AG04450 (cell line): Measurements from ENCODE around the gene WDPCP. TPM values are rescaled to one million over a fixed set of nuclear protein-coding genes. Genes with fewer than 3 reads are reported as not detected.

ENCODE experiments used
- CTCF ChIA-PET: fragments of 300-600, 350-600 bp; formaldehyde crosslinking; extraction: SDS; loops from one replicate; lab custom pipeline; 2022; ENCODE audit warnings: antibody characterized with exemption, inconsistent platforms; lab: Charles Lee
- POLR2A ChIA-PET: fragments of 350-600 bp; formaldehyde crosslinking; extraction: SDS; loops from one replicate; lab custom pipeline; 2021; ENCODE audit warnings: antibody characterized with exemption, inconsistent platforms; lab: Yijun Ruan, JAX
- DNase-seq: peaks from one replicate; pipeline ENCODE4 v3.0.0-alpha.2; 2011; ENCODE audit warnings: low read depth, low spot score
- H3K27ac ChIP-seq: one replicate; pipeline ENCODE4 v1.5.1; 2012; ENCODE audit warnings: low read depth, low read length, control low read depth
- H3K27me3 ChIP-seq: one replicate; pipeline ENCODE4 v1.6.0; 2012; ENCODE audit warnings: low read length; ENCODE audit not compliant: control insufficient read depth, insufficient read depth
- H3K4me3 ChIP-seq: 2 replicates; pipeline ENCODE4 v1.5.1; 2011; ENCODE audit warnings: mild to moderate bottlenecking, low read depth, low read length, control low read depth
- H3K9me3 ChIP-seq: 2 replicates; pipeline ENCODE4 v1.5.1; 2012; ENCODE audit warnings: low read length; ENCODE audit not compliant: control insufficient read depth, insufficient read depth
- polyA plus RNA-seq: library from polyadenylated mRNA; depleted of rRNA; stranded (reverse); fragments of >200 nt; gene quantifications from 2 replicates; pipeline ENCODE4 v1.2.3, GENCODE V29; 2011
- TF ChIP-seq, protein P1 (sequence below): IDR thresholded peaks from 2 replicates; pipeline ENCODE4 v1.5.1; 2011; ENCODE audit warnings: low read depth, low read length, control low read depth, inconsistent platforms

The WDPCP gene
- polyA plus RNA-seq, 1 experiment = 4.7 TPM

DNA sequence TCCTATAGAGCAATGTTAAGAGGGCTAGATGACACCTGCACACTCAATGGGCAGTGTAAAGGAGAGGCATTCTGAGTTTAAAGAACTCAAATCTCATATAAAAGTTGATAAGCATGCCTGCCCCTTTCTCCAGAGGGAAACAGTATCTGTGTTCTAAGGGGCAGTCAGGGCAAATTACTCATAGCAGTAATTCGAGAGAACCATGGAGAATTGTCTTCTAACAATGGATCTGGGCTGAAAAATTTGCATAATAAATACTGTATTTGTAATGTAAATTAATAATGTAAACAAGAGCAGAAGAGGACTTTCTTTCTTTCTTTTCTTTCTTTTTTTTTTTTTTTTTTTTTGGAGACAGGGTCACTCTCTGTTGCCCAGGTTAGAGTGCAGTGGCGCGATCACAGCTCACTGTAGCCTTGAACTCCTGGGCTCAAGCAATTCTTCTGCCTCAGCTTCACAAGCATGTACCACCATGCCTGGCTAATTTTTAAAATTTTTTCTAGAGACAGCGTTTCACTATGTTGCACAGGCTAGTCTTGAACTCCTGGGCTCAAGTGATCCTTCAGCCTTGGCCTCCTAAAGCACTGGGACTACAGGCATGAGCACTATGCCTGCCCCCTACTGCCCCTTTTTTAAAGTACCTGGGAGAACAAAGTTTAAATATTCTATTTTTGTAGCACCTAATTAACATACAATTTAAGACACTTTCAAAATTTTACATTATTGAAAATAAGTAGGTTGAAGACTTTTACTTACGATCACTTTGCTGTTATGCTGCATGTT lies 467.0 kb downstream of the WDPCP start:
- Histone ChIP-seq H3K9me3 (no peaks in the 10 kb centered on the region), H3K27me3 (no peaks in the 10 kb centered on the region), H3K4me3 (no peak overlapping the region), H3K27ac (no peak overlapping the region)
- POLR2A ChIA-PET = no interaction called here
- CTCF ChIA-PET = interaction anchor here (0.9 kb wide), 1 partner anchor 51 kb away, joined by 3 read pairs; no protein-coding TSS in a partner anchor
- no peak for DNase-seq
- TF ChIP-seq, protein P1, sequence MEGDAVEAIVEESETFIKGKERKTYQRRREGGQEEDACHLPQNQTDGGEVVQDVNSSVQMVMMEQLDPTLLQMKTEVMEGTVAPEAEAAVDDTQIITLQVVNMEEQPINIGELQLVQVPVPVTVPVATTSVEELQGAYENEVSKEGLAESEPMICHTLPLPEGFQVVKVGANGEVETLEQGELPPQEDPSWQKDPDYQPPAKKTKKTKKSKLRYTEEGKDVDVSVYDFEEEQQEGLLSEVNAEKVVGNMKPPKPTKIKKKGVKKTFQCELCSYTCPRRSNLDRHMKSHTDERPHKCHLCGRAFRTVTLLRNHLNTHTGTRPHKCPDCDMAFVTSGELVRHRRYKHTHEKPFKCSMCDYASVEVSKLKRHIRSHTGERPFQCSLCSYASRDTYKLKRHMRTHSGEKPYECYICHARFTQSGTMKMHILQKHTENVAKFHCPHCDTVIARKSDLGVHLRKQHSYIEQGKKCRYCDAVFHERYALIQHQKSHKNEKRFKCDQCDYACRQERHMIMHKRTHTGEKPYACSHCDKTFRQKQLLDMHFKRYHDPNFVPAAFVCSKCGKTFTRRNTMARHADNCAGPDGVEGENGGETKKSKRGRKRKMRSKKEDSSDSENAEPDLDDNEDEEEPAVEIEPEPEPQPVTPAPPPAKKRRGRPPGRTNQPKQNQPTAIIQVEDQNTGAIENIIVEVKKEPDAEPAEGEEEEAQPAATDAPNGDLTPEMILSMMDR = no peak

DNA sequence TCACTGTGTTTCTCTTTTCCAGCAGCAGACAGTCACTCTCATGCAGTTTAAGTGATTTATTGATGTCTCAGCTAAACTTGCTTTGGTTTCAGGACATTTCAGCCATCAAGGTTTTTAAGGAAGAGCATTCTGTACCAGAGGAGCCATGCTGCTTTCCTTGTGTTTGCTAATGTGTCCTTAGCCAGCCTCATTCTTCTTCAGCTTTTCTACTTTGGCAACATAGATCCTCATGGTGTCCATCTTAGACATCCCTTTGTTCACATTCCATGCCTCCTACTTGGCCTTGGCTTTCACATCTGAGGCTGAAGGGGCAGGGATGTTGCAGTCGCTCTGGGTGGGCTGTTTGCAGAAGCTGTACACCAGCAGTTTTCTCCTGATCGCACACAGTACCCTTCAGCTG lies 469.5 kb downstream of the WDPCP start:
- Histone ChIP-seq H3K27ac (no peak overlapping the region), H3K27me3 (no peaks in the 10 kb centered on the region), H3K9me3 (no peaks in the 10 kb centered on the region), H3K4me3 (no peak overlapping the region)
- TF ChIP-seq, protein P1 = no peak
- DNase-seq = no peak
- CTCF ChIA-PET = no interaction called here
- POLR2A ChIA-PET = no interaction called here

DNA sequence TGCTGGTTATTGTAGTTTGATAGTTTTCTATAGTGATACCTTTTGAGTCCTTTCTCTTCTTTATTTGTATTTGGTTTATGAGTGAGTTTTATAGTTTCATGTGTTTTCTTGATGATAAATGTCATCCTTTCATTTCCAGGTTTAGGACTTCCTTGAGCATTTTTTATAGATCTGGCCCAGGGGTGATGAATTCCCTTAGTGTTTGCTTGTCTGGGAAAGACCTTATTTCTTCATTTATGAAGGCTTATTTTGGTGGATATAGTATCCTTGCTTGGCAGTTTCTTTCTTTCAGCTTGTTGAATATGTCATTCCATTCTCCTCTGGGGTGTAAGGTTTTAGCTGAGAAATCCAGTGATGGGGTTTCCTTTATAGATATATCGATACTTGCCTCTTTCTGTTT lies 483.8 kb downstream of the WDPCP start:
- no peak for DNase-seq
- H3K9me3 ChIP-seq = no peaks in the 10 kb centered on the region
- POLR2A ChIA-PET = no interaction called here
- H3K27me3 ChIP-seq = no peaks in the 10 kb centered on the region
- no peak overlapping the region for H3K4me3 ChIP-seq
- no peak overlapping the region for H3K27ac ChIP-seq
- TF ChIP-seq, protein P1 = no peak
- CTCF ChIA-PET = no interaction called here

DNA sequence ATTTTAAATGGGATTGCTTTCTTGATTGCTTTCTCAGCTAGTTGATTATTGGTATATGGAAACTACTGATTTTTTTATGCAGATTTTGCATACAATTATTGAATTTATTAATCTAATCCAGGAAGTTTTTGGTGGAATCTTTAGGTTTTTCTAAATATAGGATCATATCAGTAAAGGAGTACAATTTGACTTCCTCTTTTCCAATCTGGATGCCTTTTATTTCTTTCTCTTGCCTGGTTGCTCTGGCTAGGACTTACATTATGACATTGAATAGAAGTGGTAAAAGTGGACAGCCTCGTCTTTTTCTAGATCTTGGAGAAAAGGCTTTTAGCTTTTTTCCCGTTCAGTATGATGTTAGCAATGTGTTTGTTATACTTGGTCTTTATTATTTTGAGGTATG lies 486.3 kb downstream of the WDPCP start:
- Histone ChIP-seq H3K9me3 (no peaks in the 10 kb centered on the region), H3K4me3 (no peak overlapping the region), H3K27me3 (no peaks in the 10 kb centered on the region), H3K27ac (no peak overlapping the region)
- POLR2A ChIA-PET = no interaction called here
- no peak for DNase-seq
- TF ChIP-seq, protein P1 = no peak
- CTCF ChIA-PET = no interaction called here

DNA sequence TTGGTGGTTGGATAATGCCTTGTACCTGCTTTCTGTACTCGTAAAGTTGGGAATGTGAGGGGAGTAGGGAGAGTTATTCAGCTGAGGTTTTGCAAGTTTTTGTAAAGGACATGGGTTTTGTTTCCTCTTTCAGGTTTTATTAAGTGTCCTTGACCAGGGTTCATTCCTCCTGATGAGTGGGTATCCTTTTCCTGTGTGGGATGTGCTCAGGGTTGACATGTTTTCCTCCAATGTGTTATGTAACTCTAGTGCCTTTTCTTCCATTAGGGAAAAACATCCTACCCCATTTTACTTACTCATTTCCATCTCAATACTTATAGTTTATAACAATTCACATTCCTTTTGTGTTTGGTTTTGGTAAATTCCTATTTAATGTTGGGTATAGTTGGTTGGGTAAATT lies 489.2 kb downstream of the WDPCP start:
- TF ChIP-seq, protein P1 = no peak
- POLR2A ChIA-PET = no interaction called here
- DNase-seq = no peak
- Histone ChIP-seq H3K27me3 (no peaks in the 10 kb centered on the region), H3K4me3 (no peak overlapping the region), H3K9me3 (no peaks in the 10 kb centered on the region), H3K27ac (no peak overlapping the region)
- CTCF ChIA-PET = no interaction called here
